H9 (cell line): ENCODE results near the gene MS4A14. TPM values are rescaled to one million over a fixed set of nuclear protein-coding genes. Genes with fewer than 3 reads are reported as not detected.

Experiments
- DNase-seq: peaks from one replicate; pipeline ENCODE4 v3.0.0-alpha.2; 2017
- H2AFZ ChIP-seq: one replicate; pipeline ENCODE4 v1.6.1; 2013; ENCODE audit warnings: mild to moderate bottlenecking, low read length, control low read depth, moderate library complexity
- H2AK5ac ChIP-seq: 2 replicates; pipeline ENCODE4 v1.6.1; 2013; ENCODE audit warnings: low read length, control low read depth, mixed read lengths; ENCODE audit not compliant: insufficient read length
- H2BK120ac ChIP-seq: one replicate; pipeline ENCODE4 v1.6.1; 2013; ENCODE audit warnings: low read depth, mild to moderate bottlenecking, low read length, control low read depth, inconsistent platforms; ENCODE audit not compliant: poor library complexity, severe bottlenecking
- H2BK12ac ChIP-seq: 2 replicates; pipeline ENCODE4 v1.6.1; 2013; ENCODE audit warnings: low read length, control low read depth, mixed read lengths, low read depth; ENCODE audit not compliant: insufficient read length
- H2BK15ac ChIP-seq: 2 replicates; pipeline ENCODE4 v1.6.1; 2013; ENCODE audit warnings: low read depth, low read length, control low read depth
- H2BK20ac ChIP-seq: one replicate; pipeline ENCODE4 v1.6.1; 2013; ENCODE audit warnings: low read depth, mild to moderate bottlenecking, low read length, control low read depth, inconsistent platforms; ENCODE audit not compliant: poor library complexity, severe bottlenecking
- H2BK5ac ChIP-seq: 2 replicates; pipeline ENCODE4 v1.6.1; 2013; ENCODE audit warnings: low read length, control low read depth, mixed read lengths; ENCODE audit not compliant: insufficient read length
- H3K14ac ChIP-seq: 2 replicates; pipeline ENCODE4 v1.6.1; 2013; ENCODE audit warnings: low read length, control low read depth; ENCODE audit not compliant: insufficient read depth
- H3K18ac ChIP-seq: 2 replicates; pipeline ENCODE4 v1.6.1; 2013; ENCODE audit warnings: low read depth, mild to moderate bottlenecking, mixed read lengths, low read length, control low read depth; ENCODE audit not compliant: insufficient read length
- H3K23ac ChIP-seq: 2 replicates; pipeline ENCODE4 v1.6.1; 2013; ENCODE audit warnings: low read length, control low read depth, mixed read lengths, low read depth; ENCODE audit not compliant: insufficient read length
- H3K23me2 ChIP-seq: 2 replicates; pipeline ENCODE4 v1.6.1; 2013; ENCODE audit warnings: low read depth, mild to moderate bottlenecking, mixed read lengths, low read length, control low read depth; ENCODE audit not compliant: insufficient read length, poor library complexity, severe bottlenecking
- H3K27ac ChIP-seq: 2 replicates; pipeline ENCODE4 v1.5.1; 2013; ENCODE audit warnings: low read length, control low read depth, mixed read lengths, low read depth; ENCODE audit not compliant: insufficient read length
- H3K27me3 ChIP-seq: 2 replicates; pipeline ENCODE4 v1.6.1; 2013; ENCODE audit warnings: low read length, control low read depth, inconsistent platforms; ENCODE audit not compliant: insufficient read depth
- H3K4ac ChIP-seq: 2 replicates; pipeline ENCODE4 v1.6.1; 2013; ENCODE audit warnings: low read depth, mild to moderate bottlenecking, control low read depth, inconsistent platforms, low read length, moderate library complexity
- H3K4me1 ChIP-seq: 2 replicates; pipeline ENCODE4 v1.6.1; 2013; ENCODE audit warnings: low read length, control low read depth, inconsistent platforms; ENCODE audit not compliant: insufficient read depth
- H3K4me2 ChIP-seq: 2 replicates; pipeline ENCODE4 v1.6.1; 2013; ENCODE audit warnings: low read length, control low read depth, mixed read lengths; ENCODE audit not compliant: insufficient read length, insufficient read depth
- H3K56ac ChIP-seq: 2 replicates; pipeline ENCODE4 v1.6.1; 2013; ENCODE audit warnings: low read depth, mild to moderate bottlenecking, mixed read lengths, low read length, control low read depth; ENCODE audit not compliant: insufficient read length
- H3K79me1 ChIP-seq: 2 replicates; pipeline ENCODE4 v1.6.1; 2013; ENCODE audit warnings: low read depth, mild to moderate bottlenecking, moderate library complexity, low read length, control low read depth, inconsistent platforms; ENCODE audit not compliant: insufficient read depth, poor library complexity, severe bottlenecking
- H3K79me2 ChIP-seq: 2 replicates; pipeline ENCODE4 v1.6.1; 2013; ENCODE audit warnings: low read length, control low read depth, inconsistent platforms; ENCODE audit not compliant: insufficient read depth
- H3K9ac ChIP-seq: 2 replicates; pipeline ENCODE4 v1.6.1; 2013; ENCODE audit warnings: low read length, control low read depth, mixed read lengths; ENCODE audit not compliant: insufficient read length; ENCODE audit errors: extremely low read depth
- H3K9me3 ChIP-seq: one replicate; pipeline ENCODE4 v1.6.1; 2013; ENCODE audit warnings: low read depth, low read length, inconsistent platforms; ENCODE audit not compliant: control insufficient read depth
- H3T11ph ChIP-seq: one replicate; pipeline ENCODE4 v1.6.1; 2013; ENCODE audit warnings: mild to moderate bottlenecking, low read length, control low read depth, inconsistent platforms
- H4K20me1 ChIP-seq: one replicate; pipeline ENCODE4 v1.6.1; 2013; ENCODE audit not compliant: control insufficient read depth, insufficient read length, insufficient read depth
- H4K5ac ChIP-seq: 2 replicates; pipeline ENCODE4 v1.6.1; 2013; ENCODE audit warnings: low read depth, mild to moderate bottlenecking, mixed read lengths, low read length, control low read depth; ENCODE audit not compliant: insufficient read length
- H4K8ac ChIP-seq: replicated peaks from 2 replicates; pipeline ENCODE4 v1.6.1; 2013; ENCODE audit warnings: low read length, control low read depth, mixed read lengths, low read depth; ENCODE audit not compliant: insufficient read length
- H4K91ac ChIP-seq: 2 replicates; pipeline ENCODE4 v1.6.1; 2013; ENCODE audit warnings: low read depth, mild to moderate bottlenecking, moderate library complexity, mixed read lengths, low read length, control low read depth; ENCODE audit not compliant: insufficient read length
- H3K27ac Mint-ChIP-seq, 3 experiments: 2 replicates in 2 of 3; 3 replicates in 1 of 3; pipeline ENCODE4 v1.8.0; 2020 to 2021; ENCODE audit warnings: mixed read lengths in 3 of 3, mild to moderate bottlenecking in 1 of 3, moderate library complexity in 1 of 3
- H3K27me3 Mint-ChIP-seq: 2 replicates; pipeline ENCODE4 v1.8.0; 2021; ENCODE audit warnings: low read depth, mild to moderate bottlenecking, moderate library complexity, mixed read lengths
- H3K36me3 Mint-ChIP-seq, 3 experiments: 2 replicates in 2 of 3; 3 replicates in 1 of 3; pipeline ENCODE4 v1.8.0; 2020 to 2021; ENCODE audit warnings: low read depth in 3 of 3, mixed read lengths in 3 of 3; ENCODE audit not compliant: insufficient read depth in 1 of 3
- H3K4me1 Mint-ChIP-seq, 2 experiments: 2 replicates each; pipeline ENCODE4 v1.8.0; 2020; ENCODE audit warnings: mixed read lengths in 2 of 2
- H3K4me3 Mint-ChIP-seq, 2 experiments: 2 replicates in 1 of 2; 3 replicates in 1 of 2; pipeline ENCODE4 v1.8.0; 2020 to 2021; ENCODE audit warnings: mild to moderate bottlenecking in 2 of 2, mixed read lengths in 2 of 2, moderate library complexity in 1 of 2
- H3K9me3 Mint-ChIP-seq, 2 experiments: 2 replicates in 1 of 2; 3 replicates in 1 of 2; pipeline ENCODE4 v1.8.0; 2020; ENCODE audit warnings: mild to moderate bottlenecking in 2 of 2, mixed read lengths in 2 of 2, moderate library complexity in 1 of 2
- WGBS: extraction: QIAGEN DNeasy Blood & Tissue Kit; methylation state at CpG from one replicate; pipeline ENCODE4 v1.1.7; 2013; ENCODE audit warnings: missing lambda C conversion rate, low lambda C conversion rate, mixed read lengths; ENCODE audit not compliant: insufficient read length; ENCODE audit errors: extremely low coverage; 5-methylcytosine and 5-hydroxymethylcytosine counted together
- total RNA-seq: library from RNA; stranded (reverse); gene quantifications from 2 replicates; pipeline ENCODE4 v1.2.1, GENCODE V29; 2021
- TF ChIP-seq, protein P1 (sequence below): fragments of 200-600 bp; sonication (generic); conservative IDR thresholded peaks from 3 replicates; pipeline ENCODE4 v1.8.0; 2021; ENCODE audit warnings: antibody characterized with exemption, mild to moderate bottlenecking

The MS4A14 gene
- total RNA-seq, 1 experiment from 2014 or later, result not detected

- Histone ChIP-seq H3K9ac (no peak within 1 kb of the TSS), H3K18ac (no peak within 1 kb of the TSS), H3K9me3 (no peaks in the 10 kb centered on the region), H4K5ac (no peak within 1 kb of the TSS), H2AFZ (no peak within 1 kb of the TSS), H3K14ac (no peak within 1 kb of the TSS), H3K27me3 (no peaks in the 10 kb centered on the region), H3K79me2 (no peaks in the 10 kb centered on the region), H3K79me1 (no peaks in the 10 kb centered on the region), H4K8ac (no peak within 1 kb of the TSS), H3K56ac (no peak within 1 kb of the TSS), H4K20me1 (no peaks in the 10 kb centered on the region), H2BK120ac (no peak within 1 kb of the TSS), H3K4me2 (no peak within 1 kb of the TSS), H2BK12ac (no peak within 1 kb of the TSS), H2BK20ac (no peak within 1 kb of the TSS), H3K27ac (no peak within 1 kb of the TSS), H4K91ac (no peak within 1 kb of the TSS), H2BK5ac (no peak within 1 kb of the TSS), H2AK5ac (no peak within 1 kb of the TSS), H2BK15ac (no peak within 1 kb of the TSS), H3K23me2 (no peaks in the 10 kb centered on the region), H3K4ac (no peak within 1 kb of the TSS), H3K23ac (no peak within 1 kb of the TSS), H3T11ph (no peak within 1 kb of the TSS), H3K4me1 (no peaks in the 10 kb centered on the region)
- H3K4me1 Mint-ChIP-seq, result peaks cover 0 to 2% of the 10 kb centered on the region in 2 experiments; a peak in 2 of 4 replicates
- H3K9me3 Mint-ChIP-seq, result peaks cover 0 to 2% of the 10 kb centered on the region in 2 experiments; a peak in 2 of 5 replicates
- TF ChIP-seq, protein P1, sequence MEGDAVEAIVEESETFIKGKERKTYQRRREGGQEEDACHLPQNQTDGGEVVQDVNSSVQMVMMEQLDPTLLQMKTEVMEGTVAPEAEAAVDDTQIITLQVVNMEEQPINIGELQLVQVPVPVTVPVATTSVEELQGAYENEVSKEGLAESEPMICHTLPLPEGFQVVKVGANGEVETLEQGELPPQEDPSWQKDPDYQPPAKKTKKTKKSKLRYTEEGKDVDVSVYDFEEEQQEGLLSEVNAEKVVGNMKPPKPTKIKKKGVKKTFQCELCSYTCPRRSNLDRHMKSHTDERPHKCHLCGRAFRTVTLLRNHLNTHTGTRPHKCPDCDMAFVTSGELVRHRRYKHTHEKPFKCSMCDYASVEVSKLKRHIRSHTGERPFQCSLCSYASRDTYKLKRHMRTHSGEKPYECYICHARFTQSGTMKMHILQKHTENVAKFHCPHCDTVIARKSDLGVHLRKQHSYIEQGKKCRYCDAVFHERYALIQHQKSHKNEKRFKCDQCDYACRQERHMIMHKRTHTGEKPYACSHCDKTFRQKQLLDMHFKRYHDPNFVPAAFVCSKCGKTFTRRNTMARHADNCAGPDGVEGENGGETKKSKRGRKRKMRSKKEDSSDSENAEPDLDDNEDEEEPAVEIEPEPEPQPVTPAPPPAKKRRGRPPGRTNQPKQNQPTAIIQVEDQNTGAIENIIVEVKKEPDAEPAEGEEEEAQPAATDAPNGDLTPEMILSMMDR, result no peak
- H3K27ac Mint-ChIP-seq, result peak within 1 kb of the TSS in 1 of 3 experiments; percentile 86; a peak in 2 of 7 replicates
- no peak for DNase-seq
- H3K36me3 Mint-ChIP-seq, result 0 out of 7 replicates have a peak, but pooled peaks cover 0 to 1% (median 0%) of the 10 kb centered on the region in 3 experiments
- no peaks in the 10 kb centered on the region for H3K27me3 Mint-ChIP-seq
- no peak within 1 kb of the TSS for H3K4me3 Mint-ChIP-seq
- WGBS, result no CpG with 5 or more reads among the region's 3 CpGs
Observed at GRCh38 chr11:60378354-60378753, 17.9 kb upstream of the MS4A14 start, which contains the start of gene MS4A7. Gene MS4A7 (plus strand): TSS chr11:60378532. CDS start chr11:60383142, 4,610 bp downstream.
